Measurements from ENCODE around the gene CACNA2D2.
A peak's percentile ranks its signal among the peaks of the same experiment; 100 is the strongest.

Gene CACNA2D2

GRCh38 chr3:50425911-50426310 is 77.5 kb downstream of the CACNA2D2 start:
- DNase-seq, result no peak

DNA sequence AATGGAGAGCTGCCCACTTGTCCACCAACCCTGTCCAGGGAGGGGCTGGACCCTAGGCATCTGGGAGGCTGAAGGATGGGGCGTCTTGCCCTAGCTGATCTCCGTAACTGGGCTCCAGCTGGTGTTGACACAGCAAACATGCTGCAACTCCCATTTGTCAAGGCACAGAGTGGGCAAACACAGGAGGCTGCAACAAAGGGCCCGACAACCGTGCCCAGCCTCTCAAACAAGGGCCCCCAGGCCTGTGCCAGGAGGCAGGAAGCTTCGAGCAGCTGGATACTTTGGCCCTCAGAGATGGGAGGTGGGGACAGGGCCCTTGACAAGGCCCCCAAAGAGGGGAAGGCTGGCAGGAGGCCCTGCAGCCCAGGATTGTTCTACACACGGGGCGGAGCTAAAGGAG is 79.9 kb downstream of the CACNA2D2 start:
- DNase-seq, result no peak

GRCh38 chr3:50422153-50422552 is 81.3 kb downstream of the CACNA2D2 start:
- DNase-seq, result no peak

GRCh38 chr3:50419595-50420370 is 83.7 kb downstream of the CACNA2D2 start:
- no peak for DNase-seq

DNA sequence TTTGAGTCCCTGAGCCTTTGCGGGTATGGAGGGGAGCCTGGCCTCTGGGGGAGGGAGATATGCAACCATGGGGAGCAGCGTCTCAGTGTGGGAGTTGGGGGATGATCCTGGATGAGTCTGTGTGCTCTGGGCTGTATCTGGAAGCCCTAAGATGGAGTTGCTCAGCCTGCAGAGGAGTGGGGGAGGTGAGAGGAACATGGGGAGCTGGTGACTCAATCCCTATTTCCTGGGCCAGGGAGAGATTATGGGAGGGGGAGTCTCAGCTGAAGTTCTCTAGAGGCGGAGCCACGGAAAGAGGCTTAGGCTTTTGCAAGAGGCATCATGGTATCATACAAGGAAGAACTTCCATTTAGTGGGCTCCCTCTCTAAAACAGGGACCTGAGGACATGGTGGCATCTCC is 84.6 kb downstream of the CACNA2D2 start:
- DNase-seq, result peak; percentile 41 to 48 (median 41)

DNA sequence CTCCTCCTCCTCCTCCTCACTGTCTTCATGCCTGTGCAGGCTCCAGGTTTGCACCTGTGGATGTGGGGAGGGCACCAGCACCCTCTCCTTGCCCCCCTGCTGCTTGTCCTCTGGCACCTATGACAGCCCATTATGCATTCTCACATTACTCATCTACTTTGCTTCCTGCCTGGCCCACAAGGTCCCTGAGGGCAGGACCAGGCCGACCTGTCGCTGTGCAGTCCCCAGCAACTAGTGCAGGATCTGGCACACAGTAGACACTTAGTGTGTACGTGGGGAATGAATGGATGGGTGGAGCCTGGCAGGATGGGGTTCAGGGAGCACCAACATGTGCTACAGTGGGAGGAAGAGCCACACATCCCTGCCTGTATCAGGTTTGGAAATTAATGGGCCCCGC is 85.8 kb downstream of the CACNA2D2 start:
- DNase-seq, result no peak

DNA sequence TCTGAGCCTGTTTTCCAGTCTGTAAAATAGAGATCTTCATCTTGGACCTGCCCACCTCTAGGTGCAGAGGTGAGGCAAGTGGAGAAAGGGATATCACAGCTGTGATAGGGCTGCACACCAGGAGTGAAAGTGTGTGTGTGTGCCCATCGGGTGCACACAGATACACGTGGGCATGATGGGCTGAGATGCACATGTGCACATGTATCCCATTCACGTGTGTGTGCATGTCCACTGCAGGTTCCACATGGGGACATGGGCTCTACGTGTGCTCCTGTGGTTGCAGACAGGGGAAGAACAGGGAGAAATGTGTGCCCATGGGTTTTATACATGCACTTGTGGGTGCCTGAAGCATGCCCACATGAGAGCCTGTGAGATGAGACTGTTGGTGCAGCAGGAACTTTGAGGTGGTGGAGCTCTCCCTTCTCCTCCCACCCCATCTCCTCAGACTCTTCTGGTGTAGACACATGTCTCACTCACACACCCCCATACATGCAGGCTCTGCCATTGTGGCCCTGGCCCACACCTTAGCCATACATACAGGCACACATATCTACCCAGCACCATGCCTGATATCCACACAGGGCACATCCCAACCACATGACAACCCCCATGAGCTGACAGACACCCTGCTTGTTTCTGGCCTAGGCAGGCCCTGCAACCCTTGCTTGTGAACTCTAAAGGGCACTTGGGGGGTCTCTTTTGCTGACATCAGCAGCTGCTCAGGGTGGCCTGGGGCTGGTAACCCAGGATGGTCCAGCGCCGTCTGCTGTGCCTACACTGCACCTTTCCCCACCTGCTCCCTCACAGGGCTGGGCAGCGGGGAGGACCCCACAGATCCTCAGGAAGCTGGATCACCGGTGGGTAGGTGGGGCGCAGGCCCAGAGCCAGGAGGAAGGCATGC is 86.4 kb downstream of the CACNA2D2 start:
- DNase-seq, result no peak

DNA sequence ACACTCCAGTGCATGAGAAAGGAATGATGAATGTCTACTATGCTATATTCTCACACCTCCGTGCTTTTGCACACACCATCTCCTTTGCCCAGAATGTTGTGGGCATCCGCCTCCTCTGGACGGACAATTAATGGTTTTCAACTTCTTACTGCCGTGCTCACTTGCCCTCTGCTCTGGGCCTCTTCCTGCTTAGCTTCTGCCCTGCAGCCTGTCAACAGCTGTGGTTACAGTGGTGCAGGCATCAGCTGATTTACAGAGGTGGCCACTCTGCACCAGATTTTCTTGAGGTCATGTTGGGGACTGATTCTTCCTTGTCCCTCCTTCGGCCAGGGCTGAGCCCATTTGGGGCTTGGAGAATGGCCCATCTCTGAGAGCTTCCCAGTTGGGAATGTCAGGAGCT is 87.6 kb downstream of the CACNA2D2 start:
- DNase-seq, result peak in 1 of 3 donors; percentile 11

DNA sequence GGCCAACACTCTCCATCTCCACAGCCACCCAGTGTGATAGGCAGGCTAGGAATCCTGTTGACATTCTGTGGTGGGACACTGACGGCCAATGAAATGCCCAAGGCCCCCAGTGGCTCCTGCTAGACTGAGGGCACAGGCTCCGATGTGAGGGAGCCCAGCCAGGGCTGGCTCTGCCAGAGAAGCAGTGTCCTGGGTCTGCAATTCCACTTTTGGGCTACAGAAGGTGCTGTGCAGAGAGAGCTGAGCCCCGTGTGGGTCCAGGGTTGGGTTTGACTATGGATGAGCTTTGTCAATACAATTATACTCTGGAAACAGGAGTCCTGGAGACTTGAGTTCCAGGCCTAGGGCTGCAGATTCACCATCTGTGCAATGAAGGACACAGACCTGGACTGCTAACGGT is 88.4 kb downstream of the CACNA2D2 start:
- DNase-seq, result no peak

GRCh38 chr3:50414616-50415015 is 88.8 kb downstream of the CACNA2D2 start:
- no peak for DNase-seq

DNA sequence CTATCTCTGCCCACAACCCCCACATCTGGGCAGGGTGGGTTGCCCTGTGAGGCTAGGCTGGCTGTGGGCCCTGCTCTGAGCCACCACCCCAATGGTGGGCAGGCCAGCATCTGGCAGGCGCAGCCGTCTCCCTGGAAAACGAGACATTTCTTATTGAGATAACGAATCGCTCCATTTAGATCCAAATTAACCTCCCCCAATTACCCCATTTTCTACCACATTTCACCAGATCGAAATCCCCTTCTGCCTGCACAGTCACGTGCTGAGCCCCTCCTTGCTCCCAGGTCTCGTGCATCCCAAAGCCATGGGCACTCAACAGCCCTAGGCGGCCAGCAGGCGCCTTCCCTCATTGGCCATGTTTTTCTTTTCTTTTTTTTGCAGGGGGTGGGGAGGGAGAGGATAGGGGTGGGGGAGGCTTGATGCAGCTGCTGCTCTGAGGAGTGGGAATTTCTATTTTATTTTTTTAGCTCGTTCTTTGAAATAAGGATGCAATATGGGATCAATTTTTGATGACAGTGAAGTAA is 91.1 kb downstream of the CACNA2D2 start:
- no peak for DNase-seq

DNA sequence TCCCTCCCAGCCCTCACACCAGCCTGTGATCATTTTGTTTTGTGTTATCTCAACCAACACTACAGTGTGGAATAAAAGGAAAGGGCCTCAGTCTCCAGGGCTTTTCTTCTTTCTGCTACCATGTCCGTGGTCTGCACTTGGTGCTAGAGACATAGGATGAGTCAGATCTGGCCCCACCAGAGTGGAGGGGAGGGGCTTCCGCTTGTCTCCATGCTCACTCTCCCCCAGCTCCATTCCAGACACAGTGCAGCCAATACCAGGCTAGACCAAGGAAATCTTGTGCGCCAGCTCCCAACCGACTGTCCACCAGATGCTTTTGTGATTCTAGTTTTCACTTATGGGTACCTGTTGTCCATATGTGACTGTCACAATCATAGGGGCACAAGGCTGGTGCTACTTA is 92.2 kb downstream of the CACNA2D2 start:
- no peak for DNase-seq

DNA sequence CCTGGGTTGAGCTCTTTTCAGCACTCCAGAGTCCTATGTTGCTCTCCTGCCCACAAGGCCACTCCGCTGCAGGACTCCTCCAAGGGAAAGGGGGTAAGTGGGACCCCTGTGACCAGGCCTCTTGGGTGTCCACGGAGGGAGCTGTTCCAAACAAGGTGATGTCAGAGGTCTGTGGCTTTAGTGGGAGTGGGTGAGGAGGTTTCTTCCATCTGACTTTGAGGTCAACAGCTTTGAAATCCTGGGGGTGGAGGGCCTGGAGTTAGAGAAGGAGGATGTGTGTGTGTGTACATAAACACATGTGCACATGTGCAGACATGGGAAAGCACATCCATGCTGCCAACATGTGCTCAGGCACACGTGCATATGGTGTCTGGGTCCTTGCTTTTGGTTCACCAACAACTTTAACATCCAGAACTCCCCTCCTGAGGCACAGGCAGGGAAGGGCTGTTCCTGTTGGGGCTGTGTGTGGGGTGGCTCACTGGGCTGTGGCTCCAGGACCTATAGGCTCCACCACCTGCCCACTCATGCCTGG is 92.8 kb downstream of the CACNA2D2 start:
- peak in 1 of 3 donors; percentile 19 for DNase-seq

GRCh38 chr3:50410185-50410584 is 93.2 kb downstream of the CACNA2D2 start:
- no peak for DNase-seq

GRCh38 chr3:50408443-50408944 is 94.9 kb downstream of the CACNA2D2 start:
- no peak for DNase-seq

DNA sequence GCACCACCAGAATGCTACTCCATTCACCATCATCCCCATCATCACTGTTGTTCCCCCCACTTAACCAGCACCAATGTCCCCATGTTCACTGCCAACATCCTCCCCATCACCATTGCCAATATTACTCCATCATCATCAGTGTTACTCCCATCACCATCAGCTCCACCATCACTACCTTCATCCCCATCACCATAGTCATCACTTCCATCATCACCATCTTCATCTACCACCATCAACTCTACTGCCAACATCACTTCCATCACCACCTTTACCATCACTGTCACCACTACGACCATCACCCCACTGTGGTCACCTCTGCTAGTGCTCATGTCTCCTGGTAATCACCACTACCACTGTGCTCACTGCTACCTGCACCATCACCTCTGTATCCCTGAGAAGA is 96.9 kb downstream of the CACNA2D2 start:
- DNase-seq, result no peak

DNA sequence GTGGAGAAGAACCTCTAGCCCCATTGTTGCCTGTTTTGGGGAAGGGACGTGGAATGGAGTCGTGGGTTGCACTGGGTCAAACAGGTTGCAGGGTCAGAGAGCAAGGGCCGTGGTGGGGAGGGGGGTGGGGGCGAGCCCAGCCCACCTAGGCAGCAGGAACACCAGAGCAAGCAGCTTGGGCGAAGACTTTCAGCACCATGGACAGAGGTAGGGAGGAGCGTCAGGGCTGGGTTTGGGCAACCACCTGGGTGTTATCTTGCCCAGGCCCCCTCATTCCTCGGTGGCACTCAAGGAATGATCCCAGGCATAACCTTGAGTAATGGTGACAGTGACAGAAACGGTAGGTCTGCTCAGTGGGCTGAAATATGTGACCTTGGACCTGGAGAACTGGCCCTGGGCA is 98.2 kb downstream of the CACNA2D2 start:
- peak in 2 of 3 donors; percentile 27 to 46 for DNase-seq

- no peak for DNase-seq
Observed at GRCh38 chr3:50401978-50402595, 101.3 kb downstream of the CACNA2D2 start.

- no peak for DNase-seq
Observed at GRCh38 chr3:50396502-50396901, 106.9 kb downstream of the CACNA2D2 start.

GRCh38 chr3:50395070-50395860 is 108.2 kb downstream of the CACNA2D2 start:
- DNase-seq, result peak; percentile 80 to 83 (median 82)

- no peak for DNase-seq
Observed at GRCh38 chr3:50393061-50393460, 110.4 kb downstream of the CACNA2D2 start.

All from suppressor macrophage treated with lipopolysaccharide for 1 hour (primary cell).